ENCODE data around the gene NXF1.

GRCh38 chr11:62792202-62792575 is 13.1 kb downstream of the NXF1 start:
- TF ChIP-seq, protein P1, sequence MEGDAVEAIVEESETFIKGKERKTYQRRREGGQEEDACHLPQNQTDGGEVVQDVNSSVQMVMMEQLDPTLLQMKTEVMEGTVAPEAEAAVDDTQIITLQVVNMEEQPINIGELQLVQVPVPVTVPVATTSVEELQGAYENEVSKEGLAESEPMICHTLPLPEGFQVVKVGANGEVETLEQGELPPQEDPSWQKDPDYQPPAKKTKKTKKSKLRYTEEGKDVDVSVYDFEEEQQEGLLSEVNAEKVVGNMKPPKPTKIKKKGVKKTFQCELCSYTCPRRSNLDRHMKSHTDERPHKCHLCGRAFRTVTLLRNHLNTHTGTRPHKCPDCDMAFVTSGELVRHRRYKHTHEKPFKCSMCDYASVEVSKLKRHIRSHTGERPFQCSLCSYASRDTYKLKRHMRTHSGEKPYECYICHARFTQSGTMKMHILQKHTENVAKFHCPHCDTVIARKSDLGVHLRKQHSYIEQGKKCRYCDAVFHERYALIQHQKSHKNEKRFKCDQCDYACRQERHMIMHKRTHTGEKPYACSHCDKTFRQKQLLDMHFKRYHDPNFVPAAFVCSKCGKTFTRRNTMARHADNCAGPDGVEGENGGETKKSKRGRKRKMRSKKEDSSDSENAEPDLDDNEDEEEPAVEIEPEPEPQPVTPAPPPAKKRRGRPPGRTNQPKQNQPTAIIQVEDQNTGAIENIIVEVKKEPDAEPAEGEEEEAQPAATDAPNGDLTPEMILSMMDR (optimal IDR thresholded peaks at IDR 0.05 in 1 of 3, IDR thresholded peaks at IDR 0.05 in 1 of 3, conservative IDR thresholded peaks at IDR 0.05 in 1 of 3; ENCODE audit: extremely low read depth in 1 of 3, insufficient read depth in 2 of 3, low read length in 3 of 3) = no peak
- no peak for TF ChIP-seq EZH2 (IDR thresholded peaks at IDR 0.05; ENCODE audit: low read length)
